HCEC 1CT (cell line): ENCODE data around the gene TMEM125.

Experiments
- DNase-seq: peaks from one replicate; pipeline ENCODE4 v3.0.0-alpha.2; 2017

The TMEM125 gene

DNA sequence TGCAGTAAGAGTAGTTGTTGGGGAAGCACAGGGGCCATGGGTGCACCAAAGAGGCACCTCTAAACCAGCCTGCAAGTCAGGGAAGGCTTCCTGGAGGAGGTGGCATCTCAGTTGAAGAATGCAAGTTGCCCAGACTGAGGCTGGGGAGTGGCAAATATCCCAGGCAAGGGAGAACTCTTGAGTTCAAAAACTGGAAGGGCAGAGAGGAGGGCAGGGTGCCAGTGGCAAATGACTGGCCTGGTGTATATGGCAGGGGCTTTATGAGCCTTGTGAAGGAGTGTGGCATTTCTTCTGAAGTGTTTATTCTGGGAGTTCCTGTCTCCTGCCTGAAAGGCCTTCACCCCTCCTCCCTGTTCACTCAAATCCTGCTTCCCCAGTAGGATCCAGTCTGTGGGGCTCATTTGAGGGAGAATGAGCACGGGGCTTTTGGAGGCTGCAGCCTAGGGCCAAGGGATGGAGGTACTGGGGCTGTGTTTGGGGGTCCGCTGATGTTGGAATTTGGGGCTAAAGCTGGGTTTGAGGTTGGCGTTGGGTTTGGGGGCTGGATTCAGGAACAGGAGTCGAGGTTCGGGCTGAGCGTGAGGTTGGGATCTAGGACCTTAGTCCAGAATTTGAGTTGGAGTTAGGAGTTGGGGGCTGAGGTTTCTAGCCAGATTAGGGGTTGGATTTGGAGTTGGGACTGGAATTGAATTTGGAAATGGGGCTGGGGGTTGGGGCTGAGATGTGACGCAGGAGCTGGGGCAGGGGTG is at the start of gene TMEM125:
Gene TMEM125, plus strand, starts transcription at position 357 of the 749 bp plus-strand sequence. CDS start 2,740 bp downstream, outside the sequence.
- no peak for DNase-seq

DNA sequence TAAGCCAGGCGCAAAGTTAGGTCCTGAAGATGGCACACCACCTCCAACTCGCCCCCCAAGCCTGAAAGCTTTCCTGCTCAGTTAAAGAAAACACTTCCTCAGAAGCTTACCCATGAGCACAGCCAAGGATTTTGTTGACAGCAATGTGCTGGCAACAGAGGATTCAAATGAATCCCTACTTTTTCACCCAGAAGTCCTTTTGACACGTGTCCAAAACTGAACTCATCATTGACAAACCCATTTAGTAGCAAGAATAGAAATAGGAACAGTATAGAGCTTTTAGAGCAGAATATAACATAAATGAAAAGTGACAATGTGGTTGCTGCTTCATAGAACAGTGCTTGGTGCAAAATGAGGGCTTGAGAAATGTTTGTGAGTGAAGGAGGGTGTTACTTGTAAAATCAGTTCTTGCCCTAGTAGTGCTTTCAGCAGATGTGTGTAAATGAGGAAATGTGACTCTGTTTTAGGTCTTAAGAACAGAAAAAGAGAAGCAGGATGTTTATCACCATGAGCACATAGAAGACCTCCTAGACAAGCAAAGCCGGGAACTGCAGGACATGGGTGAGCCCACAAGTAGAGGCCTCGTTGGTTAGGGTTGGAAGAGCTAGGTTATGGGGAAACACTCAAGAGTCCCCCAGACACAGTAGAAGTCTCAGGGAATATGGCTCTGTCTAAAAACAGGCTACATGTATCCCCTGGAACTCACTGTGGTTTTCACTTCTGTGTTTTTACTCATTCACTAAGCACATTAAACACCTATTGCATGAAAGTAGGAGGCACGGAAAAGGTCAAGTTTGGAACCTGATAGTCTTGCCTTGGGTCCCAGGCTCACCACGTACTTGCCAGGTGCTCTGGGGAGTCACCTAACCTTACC is 48.6 kb upstream of the TMEM125 start:
- DNase-seq = no peak

DNA sequence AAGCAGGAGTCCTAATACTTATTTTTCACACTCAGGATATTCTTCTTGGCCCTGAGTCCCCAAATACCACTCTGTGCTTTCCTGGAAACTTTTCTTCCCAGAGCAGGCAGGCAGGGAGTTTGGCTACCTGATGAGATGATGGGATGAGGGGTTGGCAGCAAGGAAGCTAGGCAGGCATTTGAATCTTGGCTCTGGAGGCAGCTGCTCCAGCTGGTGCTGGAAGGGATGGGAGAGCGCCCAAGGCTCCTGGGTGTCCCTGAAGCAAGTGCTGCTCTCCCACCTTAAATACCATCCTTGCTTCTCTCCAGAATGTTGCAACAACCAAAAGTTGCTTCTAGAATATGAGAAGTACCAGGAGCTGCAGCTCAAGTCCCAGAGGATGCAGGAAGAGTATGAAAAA is 48.0 kb upstream of the TMEM125 start:
- no peak for DNase-seq

GRCh38 chr1:43222879-43223278 is 46.9 kb upstream of the TMEM125 start:
- DNase-seq = no peak

DNA sequence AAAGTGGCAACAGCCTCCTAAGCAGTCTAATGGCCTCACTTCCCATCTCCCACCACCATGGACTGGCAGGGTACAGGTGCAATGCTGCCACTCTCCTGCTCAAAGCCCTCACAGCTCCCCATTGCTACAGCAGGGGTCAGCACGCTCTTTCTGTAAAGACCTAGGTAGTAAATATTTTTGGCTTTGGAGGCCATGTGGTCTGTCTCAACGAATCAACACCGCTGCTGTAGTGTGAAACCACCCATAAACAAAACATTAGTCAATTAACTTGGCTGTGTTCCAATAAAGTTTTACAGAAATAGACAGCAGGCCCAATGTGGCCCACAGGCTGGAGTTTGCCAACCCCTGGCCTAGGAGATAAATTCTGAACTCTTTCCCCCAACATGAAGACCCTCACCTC is 44.6 kb upstream of the TMEM125 start:
- peak; percentile 44 for DNase-seq

DNA sequence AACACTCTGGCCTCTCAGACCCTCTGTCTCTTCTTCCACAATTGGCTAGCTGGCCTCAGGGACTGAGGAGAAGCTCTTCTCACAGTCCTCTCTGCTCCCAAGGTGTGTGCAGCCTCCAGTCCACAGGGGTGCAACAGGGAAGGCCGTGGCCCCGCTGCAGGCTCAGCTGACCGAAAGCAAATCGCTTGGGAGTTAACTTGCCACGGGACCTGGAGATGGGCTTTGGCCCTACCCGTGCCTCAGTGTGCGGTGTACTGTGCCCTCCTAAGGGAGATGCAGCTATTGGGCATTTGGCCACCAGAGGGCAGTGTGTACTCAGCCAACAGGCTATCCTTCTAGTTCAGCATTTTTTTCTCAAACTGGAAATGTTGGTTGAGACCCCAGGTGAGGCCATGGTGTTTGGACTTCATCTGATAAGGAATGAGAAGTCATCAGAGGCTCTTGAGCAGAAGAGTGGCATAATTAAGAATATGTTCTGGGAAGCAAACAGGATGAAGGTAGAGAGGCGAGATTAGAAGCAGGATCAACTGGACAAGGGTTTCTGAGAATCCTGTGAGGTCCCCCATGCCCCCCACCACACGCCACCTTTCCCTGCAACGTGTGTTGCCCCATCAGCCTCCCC is 42.5 kb upstream of the TMEM125 start:
- peak; percentile 58 for DNase-seq

GRCh38 chr1:43229826-43230780 is 39.7 kb upstream of the TMEM125 start:
- DNase-seq = no peak

DNA sequence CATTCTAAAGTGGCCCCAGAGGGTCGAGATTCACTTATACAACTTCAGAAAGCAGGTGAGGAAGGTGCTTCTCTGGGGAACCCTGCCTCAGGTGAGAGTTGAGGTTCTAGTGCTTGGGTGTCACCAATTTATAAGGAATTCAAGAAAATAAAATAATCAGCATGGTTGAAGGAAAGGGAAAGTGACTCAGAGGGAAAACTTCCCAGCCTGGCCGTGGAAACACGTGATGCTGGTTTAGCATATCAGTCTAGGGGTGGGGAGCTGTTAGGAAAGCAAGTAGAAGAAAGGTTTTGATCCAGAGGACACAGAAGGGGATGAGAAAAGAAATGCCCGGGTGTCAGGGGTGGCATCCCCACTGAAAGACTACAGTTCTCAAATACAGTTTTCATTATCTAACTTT is 37.7 kb upstream of the TMEM125 start:
- DNase-seq = peak; percentile 50

GRCh38 chr1:43232482-43232881 is 37.3 kb upstream of the TMEM125 start:
- no peak for DNase-seq

GRCh38 chr1:43233631-43234030 is 36.2 kb upstream of the TMEM125 start:
- no peak for DNase-seq

- no peak for DNase-seq
Measured at GRCh38 chr1:43234267-43234666, 35.5 kb upstream of the TMEM125 start.

GRCh38 chr1:43235040-43235439 is 34.7 kb upstream of the TMEM125 start:
- DNase-seq = no peak

DNA sequence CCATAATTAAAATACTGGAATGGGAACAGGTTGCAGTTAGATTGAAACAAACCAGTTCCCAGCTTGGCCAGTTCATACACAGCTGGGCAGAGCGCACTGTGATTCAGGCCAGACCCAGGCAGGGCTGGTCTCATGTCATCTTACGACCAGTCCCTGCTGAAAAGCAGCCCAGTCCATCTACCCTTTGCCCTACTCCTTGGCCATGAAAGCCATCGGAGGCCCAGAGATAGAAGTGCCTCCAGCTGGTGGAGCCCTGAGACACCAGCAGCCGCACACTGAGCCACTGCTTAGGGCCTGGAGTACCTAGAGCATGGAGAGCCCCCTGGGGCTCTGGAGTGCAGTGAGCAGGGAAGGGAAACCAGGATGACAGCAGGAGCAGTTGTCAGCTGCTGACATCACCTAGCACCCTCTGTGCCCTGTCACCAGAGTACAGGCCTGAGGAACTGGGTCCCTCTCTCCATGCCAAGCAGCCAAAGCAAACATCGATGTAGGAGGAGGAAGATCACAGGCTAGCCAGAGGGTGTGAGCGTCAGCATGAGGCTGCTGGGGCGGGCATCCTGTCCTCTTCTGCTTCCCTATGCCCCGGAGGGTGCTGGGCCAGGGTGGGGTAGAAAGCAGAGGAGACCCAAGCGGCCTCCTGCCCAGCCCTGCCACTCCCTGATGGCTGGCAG is 34.2 kb upstream of the TMEM125 start:
- DNase-seq = no peak

- DNase-seq = no peak
Measured at GRCh38 chr1:43237121-43237520, 32.7 kb upstream of the TMEM125 start.

DNA sequence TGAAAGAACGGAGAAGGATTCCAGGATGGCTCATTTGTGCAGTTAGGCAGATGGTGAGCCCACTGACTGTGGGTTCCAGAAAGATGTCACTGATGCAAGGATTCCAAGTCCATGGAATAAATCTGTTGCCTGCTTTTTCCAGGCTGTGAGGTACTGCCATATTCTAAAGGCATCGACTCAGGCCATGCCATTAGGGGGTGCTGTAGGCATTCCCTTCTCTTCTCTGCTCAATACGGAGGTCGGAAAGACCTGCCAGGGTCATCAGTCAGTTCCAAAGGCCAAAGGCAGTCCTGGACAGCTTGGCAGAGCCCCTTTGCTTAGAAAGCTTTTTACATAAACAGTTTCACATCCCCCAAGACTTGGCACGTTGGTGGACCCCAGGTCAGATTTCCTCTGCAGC is 31.7 kb upstream of the TMEM125 start:
- peak; percentile 65 for DNase-seq

DNA sequence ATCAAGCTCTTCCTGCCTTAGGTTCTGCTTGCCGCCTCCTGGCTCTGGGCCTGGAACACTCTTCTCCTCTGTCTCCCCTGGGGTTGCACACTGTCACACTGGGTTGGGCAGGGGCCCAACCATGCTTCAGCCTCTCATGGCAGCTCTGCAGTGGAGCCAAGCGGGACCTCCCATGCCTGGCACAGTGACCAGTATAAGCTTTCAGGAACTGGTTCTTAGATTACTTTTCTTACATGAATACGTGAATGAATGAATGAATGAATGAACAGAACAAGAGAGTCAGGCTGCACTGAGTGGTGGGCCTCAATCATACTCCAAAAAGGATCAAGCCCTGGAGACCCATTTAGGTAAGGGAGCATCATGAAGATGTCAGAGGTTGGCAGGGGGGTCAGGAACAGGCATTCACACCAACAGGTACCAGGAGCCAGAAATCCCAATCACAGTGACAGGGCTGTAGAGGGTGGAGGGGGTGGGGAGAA is 30.8 kb upstream of the TMEM125 start:
- DNase-seq = no peak

DNA sequence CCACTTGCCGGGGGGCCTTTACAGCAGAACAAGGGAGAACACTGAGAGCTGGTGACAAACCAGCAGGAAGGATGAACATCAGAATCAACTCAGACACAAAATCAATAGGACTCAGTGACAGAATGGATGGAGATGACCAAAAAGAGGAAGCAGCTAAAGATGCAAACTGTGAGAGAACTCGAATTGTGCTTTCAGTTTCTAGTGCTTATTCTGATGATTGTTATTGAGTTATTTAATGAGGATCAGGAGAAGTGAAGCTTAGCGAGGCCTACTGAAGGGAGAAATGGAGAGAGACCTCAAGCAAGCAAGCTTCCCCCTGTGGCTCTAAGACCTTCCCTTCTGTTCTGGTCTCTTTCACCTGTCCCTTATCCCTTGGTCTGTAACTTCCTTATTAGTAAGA is 30.3 kb upstream of the TMEM125 start:
- no peak for DNase-seq

- DNase-seq = peak; percentile 24
Measured at GRCh38 chr1:43241413-43241836, 28.4 kb upstream of the TMEM125 start.

DNA sequence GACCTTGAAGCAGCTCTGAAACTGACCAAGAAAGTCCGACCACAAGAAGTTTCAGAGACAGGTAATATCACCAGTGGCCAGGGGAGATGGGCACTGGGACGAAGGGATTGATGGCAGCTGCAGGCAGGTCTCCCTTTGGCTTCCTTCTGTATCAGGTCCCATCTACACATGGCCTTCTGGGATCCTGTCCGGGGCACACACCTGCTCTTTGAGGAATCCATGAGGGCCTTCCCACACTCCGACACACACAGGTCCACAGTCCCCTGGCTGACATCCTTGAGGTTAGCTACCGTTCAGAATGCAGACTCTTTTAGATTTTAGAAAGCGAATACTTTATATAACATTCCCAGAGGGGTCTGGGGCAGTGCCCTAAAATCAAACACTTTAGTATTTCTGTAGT is 26.5 kb upstream of the TMEM125 start:
- no peak for DNase-seq

GRCh38 chr1:43246466-43247213 is 23.1 kb upstream of the TMEM125 start:
- no peak for DNase-seq
